A549 (cell line): ENCODE measurements around the gene NSD2. TPM values are rescaled to one million over a fixed set of nuclear protein-coding genes. Genes with fewer than 3 reads are reported as not detected.
"Not testable (repeated sequence)": the region's sequence is repeated elsewhere in the genome, so short reads cannot be mapped to it uniquely, and the experiment has no call there.

Experiments
- ATAC-seq, 2 experiments: fragments of 200-7000 bp in 1 of 2; fragments of >200 bp in 1 of 2; cut with Nextera tagmentation in 1 of 2; cut with Tn5 transposase in 1 of 2; 3 replicates each; pipeline versions ENCODE4 v1.8.0 to v1.9.1; 2018 to 2020; ENCODE audit warnings: mild to moderate bottlenecking in 1 of 2, moderate library complexity in 1 of 2
- CTCF ChIA-PET: fragments of 300-600 bp; sonication (Branson Sonifier 250); formaldehyde crosslinking; extraction: SDS; loops from one replicate; lab custom pipeline; 2021; ENCODE audit warnings: antibody characterized with exemption, inconsistent platforms; lab: Yijun Ruan, JAX
- POLR2A ChIA-PET: fragments of 350-600 bp; formaldehyde crosslinking; extraction: SDS; loops from one replicate; lab custom pipeline; 2021; ENCODE audit warnings: antibody characterized with exemption, inconsistent platforms; lab: Yijun Ruan, JAX
- DNase-seq, 2 experiments: peaks; one replicate each; pipeline versions ENCODE4 v3.0.0 to v3.0.0-alpha.2; 2011 to 2016; ENCODE audit warnings: low read depth in 1 of 2, low spot score in 1 of 2
- FAIRE-seq: peaks from 2 replicates; lab custom pipeline; 2011; peaks lifted over from hg19 to GRCh38; lab: Jason Lieb, UNC
- H3K27ac ChIP-seq, 2 experiments: fragments of >200 bp; sonication (Bioruptor Twin); formaldehyde crosslinking; 3 replicates each; pipeline ENCODE4 v1.5.1; 2016 to 2017
- H3K4me1 ChIP-seq: fragments of >200 bp; sonication (Bioruptor Twin); formaldehyde crosslinking; 3 replicates; pipeline ENCODE4 v1.6.1; 2016
- H3K4me2 ChIP-seq: fragments of >200 bp; sonication (Bioruptor Twin); formaldehyde crosslinking; 3 replicates; pipeline ENCODE4 v1.6.1; 2016
- H3K4me3 ChIP-seq: fragments of >200 bp; sonication (Bioruptor Twin); formaldehyde crosslinking; 3 replicates; pipeline ENCODE4 v1.5.1; 2016
- H3K9me3 ChIP-seq: fragments of >200 bp; sonication (Bioruptor Twin); formaldehyde crosslinking; 3 replicates; pipeline ENCODE4 v1.6.1; 2016
- CBX2 ChIP-seq: fragments of 200-600 bp; sonication (generic); IDR thresholded peaks from 2 replicates; pipeline ENCODE4 v1.6.1; 2016; ENCODE audit warnings: low read depth, mild to moderate bottlenecking, borderline replicate concordance
- CBX8 ChIP-seq: fragments of 200-600 bp; sonication (generic); IDR thresholded peaks from 2 replicates; pipeline ENCODE4 v1.6.1; 2016
- CHD4 ChIP-seq: fragments of 200-600 bp; sonication (generic); IDR thresholded peaks from 2 replicates; pipeline ENCODE4 v1.6.1; 2016; ENCODE audit warnings: antibody characterized with exemption, mild to moderate bottlenecking, borderline replicate concordance
- EHF ChIP-seq: fragments of 250-450 bp; sonication (Bioruptor Pico); IDR thresholded peaks from 2 replicates; pipeline ENCODE4 v1.5.0; 2020; ENCODE audit warnings: mild to moderate bottlenecking
- KDM1A ChIP-seq: fragments of 200-600 bp; sonication (generic); IDR thresholded peaks from 2 replicates; pipeline ENCODE4 v1.6.1; 2016; ENCODE audit warnings: low read depth, mild to moderate bottlenecking
- MYC ChIP-seq: IDR thresholded peaks from 2 replicates; pipeline ENCODE4 v1.6.1; 2012; ENCODE audit warnings: mild to moderate bottlenecking, inconsistent platforms, low read length, improper control_type of control experiment, borderline replicate concordance
- NFE2L2 ChIP-seq: fragments of 150-350 bp; conservative IDR thresholded peaks from 2 replicates; pipeline ENCODE4 v1.6.1; 2014; ENCODE audit warnings: low read length
- POLR2AphosphoS2 ChIP-seq: conservative IDR thresholded peaks from 2 replicates; pipeline ENCODE4 v1.6.1; 2012; ENCODE audit warnings: low read length, improper control_type of control experiment, inconsistent platforms
- RCOR1 ChIP-seq: fragments of 150-350 bp; IDR thresholded peaks from 2 replicates; pipeline ENCODE4 v1.6.1; 2014; ENCODE audit warnings: antibody characterized with exemption, low read length, low read depth
- SREBF2 ChIP-seq: fragments of 450-650 bp; IDR thresholded peaks from 2 replicates; pipeline ENCODE4 v1.6.1; 2014; ENCODE audit warnings: mild to moderate bottlenecking, moderate library complexity
- TP53 ChIP-seq: fragments of 250-450 bp; sonication (Bioruptor Pico); IDR thresholded peaks from 2 replicates; pipeline ENCODE4 v1.5.0; 2021; ENCODE audit warnings: mild to moderate bottlenecking, moderate library complexity
- ZSCAN20 ChIP-seq: fragments of 250-450 bp; sonication (Bioruptor Pico); IDR thresholded peaks from 2 replicates; pipeline ENCODE4 v1.8.0; 2022; ENCODE audit warnings: mild to moderate bottlenecking, moderate library complexity
- WGBS: methylation state at CpG from one replicate; pipeline ENCODE4 v1.1.6; 2017; ENCODE audit errors: missing lambda C conversion rate; 5-methylcytosine and 5-hydroxymethylcytosine counted together
- polyA plus RNA-seq, 4 experiments: library from polyadenylated mRNA; depleted of rRNA in 3 of 4; stranded (reverse); fragments of >200 nt; fragmentation: RNase III in 1 of 4; extraction: RNeasy Plus Mini Kit Qiagen cat#74134 plus additional on column Dnase treatment in 1 of 4; gene quantifications; 2 replicates in 3 of 4; 3 replicates in 1 of 4; pipeline ENCODE4 v1.2.3, GENCODE V29; 2011 to 2017
- TF ChIP-seq, protein P1 (sequence below): fragments of >200 bp; sonication (Bioruptor Twin); formaldehyde crosslinking; IDR thresholded peaks from 3 replicates; pipeline ENCODE4 v1.5.1; 2016
- TF ChIP-seq, protein P2 (sequence below): fragments of 150-350 bp; IDR thresholded peaks from 2 replicates; pipeline ENCODE4 v1.6.1; 2014; ENCODE audit warnings: low read depth, mild to moderate bottlenecking, low read length
- TF ChIP-seq, protein P3 (sequence below): IDR thresholded peaks from 2 replicates; pipeline ENCODE4 v1.6.1; 2012

NSD2 gene
- polyA plus RNA-seq, 2 of the 4 experiments (the other 2 are of a cell fraction), result 43.8 to 49.3 TPM

DNA sequence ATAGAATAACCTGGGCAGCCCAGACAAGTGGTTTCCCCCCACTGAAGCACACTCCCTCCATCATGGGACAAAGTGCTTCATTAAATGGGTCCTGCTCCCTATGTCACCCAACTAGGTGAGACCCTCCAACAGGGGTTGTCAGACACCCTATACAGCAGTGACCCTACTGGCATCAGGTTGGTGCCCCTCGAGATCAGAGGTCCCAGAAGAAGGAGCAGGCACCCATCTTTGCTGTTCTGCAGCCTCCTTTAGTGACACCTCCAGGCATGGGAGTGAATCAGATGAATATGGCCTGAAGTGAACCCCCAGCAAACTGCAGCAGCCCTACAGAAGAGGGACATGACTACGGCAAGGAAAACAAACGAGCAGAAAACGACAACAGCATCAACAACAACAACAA lies 126.5 kb downstream of the NSD2 start:
- Histone ChIP-seq H3K27ac (no peak overlapping the region), H3K4me2 (no peak overlapping the region), H3K4me1 (no peaks in the 10 kb centered on the region), H3K4me3 (no peak overlapping the region), H3K9me3 (peaks cover 8% of the 10 kb centered on the region; the same call in 2 of the 3 replicates)
- ATAC-seq, result no peak
- CTCF ChIA-PET, result no interaction called here
- TF ChIP-seq POLR2AphosphoS2 (no peak), ZSCAN20 (CRISPR knock-in tag) (no peak)
- DNase-seq, result no peak
- no peak for FAIRE-seq
- POLR2A ChIA-PET, result no interaction called here
- WGBS, result 95% methylated on average over 3 of the region's 4 CpGs

DNA sequence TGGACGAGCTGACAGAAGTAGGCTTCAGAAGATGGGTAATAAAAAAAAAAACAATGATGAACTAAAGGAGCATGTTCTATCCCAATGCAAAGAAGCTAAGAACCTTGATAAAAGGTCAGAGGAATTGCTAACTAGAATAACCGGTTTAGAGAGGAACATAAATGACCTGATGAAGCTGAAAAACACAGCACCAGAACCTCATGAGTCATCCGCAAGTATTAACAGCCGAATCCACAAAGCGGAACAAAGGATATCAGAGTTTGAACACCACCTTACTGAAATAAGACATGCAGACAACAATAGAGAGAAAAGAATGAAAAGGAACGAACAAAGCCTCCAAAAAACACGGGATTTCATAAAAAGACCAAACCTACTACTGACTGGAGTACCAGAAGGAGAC lies 127.1 kb downstream of the NSD2 start:
- POLR2A ChIA-PET, result no interaction called here
- CTCF ChIA-PET, result no interaction called here
- H3K9me3 ChIP-seq, result peaks cover 8% of the 10 kb centered on the region; the same call in 2 of the 3 replicates
- ATAC-seq, result no peak
- no peak for DNase-seq
- TF ChIP-seq, protein P1, sequence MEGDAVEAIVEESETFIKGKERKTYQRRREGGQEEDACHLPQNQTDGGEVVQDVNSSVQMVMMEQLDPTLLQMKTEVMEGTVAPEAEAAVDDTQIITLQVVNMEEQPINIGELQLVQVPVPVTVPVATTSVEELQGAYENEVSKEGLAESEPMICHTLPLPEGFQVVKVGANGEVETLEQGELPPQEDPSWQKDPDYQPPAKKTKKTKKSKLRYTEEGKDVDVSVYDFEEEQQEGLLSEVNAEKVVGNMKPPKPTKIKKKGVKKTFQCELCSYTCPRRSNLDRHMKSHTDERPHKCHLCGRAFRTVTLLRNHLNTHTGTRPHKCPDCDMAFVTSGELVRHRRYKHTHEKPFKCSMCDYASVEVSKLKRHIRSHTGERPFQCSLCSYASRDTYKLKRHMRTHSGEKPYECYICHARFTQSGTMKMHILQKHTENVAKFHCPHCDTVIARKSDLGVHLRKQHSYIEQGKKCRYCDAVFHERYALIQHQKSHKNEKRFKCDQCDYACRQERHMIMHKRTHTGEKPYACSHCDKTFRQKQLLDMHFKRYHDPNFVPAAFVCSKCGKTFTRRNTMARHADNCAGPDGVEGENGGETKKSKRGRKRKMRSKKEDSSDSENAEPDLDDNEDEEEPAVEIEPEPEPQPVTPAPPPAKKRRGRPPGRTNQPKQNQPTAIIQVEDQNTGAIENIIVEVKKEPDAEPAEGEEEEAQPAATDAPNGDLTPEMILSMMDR, result no peak
- no peak for TF ChIP-seq CBX2
- TF ChIP-seq POLR2AphosphoS2, result no peak
- TF ChIP-seq NFE2L2, result no peak
- TF ChIP-seq SREBF2, result no peak
- no peak for TF ChIP-seq CHD4
- no peak for TF ChIP-seq KDM1A
- TF ChIP-seq, protein P2, sequence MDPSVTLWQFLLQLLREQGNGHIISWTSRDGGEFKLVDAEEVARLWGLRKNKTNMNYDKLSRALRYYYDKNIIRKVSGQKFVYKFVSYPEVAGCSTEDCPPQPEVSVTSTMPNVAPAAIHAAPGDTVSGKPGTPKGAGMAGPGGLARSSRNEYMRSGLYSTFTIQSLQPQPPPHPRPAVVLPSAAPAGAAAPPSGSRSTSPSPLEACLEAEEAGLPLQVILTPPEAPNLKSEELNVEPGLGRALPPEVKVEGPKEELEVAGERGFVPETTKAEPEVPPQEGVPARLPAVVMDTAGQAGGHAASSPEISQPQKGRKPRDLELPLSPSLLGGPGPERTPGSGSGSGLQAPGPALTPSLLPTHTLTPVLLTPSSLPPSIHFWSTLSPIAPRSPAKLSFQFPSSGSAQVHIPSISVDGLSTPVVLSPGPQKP, result no peak
- no peak for TF ChIP-seq TP53 (CRISPR knock-in tag)
- TF ChIP-seq MYC, result no peak
- TF ChIP-seq CBX8, result no peak
- TF ChIP-seq, protein P3, sequence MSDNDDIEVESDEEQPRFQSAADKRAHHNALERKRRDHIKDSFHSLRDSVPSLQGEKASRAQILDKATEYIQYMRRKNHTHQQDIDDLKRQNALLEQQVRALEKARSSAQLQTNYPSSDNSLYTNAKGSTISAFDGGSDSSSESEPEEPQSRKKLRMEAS, result no peak
- TF ChIP-seq EHF (CRISPR knock-in tag), result no peak
- TF ChIP-seq RCOR1, result no peak
- no peak for TF ChIP-seq ZSCAN20 (CRISPR knock-in tag)
- WGBS, result 95% methylated on average over 7 of the region's 7 CpGs
- FAIRE-seq, result no peak
- no peak overlapping the region for H3K4me3 ChIP-seq
- no peak overlapping the region for H3K4me2 ChIP-seq
- H3K4me1 ChIP-seq, result no peaks in the 10 kb centered on the region
- no peak overlapping the region for H3K27ac ChIP-seq

DNA sequence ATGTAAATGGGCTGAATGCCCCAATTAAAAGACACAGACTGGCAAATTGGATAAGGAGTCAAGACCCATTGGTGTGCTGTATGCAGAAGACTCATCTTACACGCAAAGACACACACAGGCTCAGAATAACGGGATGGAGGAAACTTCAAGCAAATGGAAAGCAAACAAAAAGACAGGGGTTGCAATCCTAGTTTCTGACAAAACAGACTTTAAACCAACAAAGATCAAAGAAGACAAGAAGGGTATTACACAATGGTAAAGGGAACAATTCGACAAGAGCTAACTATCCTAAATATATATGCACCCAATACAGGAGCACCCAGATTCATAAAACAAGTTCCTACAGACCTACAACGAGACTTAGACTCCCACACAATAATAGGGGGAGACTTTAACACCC lies 128.1 kb downstream of the NSD2 start:
- not testable (repeated sequence) for H3K9me3 ChIP-seq, H3K27ac ChIP-seq

DNA sequence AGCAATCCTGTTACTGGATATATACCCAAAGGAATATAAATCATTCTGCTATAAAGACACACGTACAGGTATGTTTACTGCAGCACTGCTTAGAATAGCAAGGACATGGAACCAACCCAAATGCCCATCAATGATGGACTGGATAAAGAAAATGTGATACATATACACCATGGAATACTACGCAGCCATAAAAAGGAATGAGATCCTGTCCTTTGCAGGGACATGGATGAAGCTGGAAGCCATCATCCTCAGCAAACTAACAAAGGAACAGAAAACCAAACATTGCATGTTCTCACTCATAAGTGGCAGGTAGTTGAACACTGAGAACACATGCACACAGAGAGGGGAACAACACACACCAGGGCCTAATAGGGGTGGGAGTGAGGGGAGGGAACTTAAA lies 132.2 kb downstream of the NSD2 start:
- H3K4me1 ChIP-seq, DNase-seq, H3K4me3 ChIP-seq, H3K9me3 ChIP-seq, ATAC-seq, FAIRE-seq, H3K27ac ChIP-seq, H3K4me2 ChIP-seq, POLR2A ChIA-PET: not testable (repeated sequence)
- CTCF ChIA-PET, result interaction anchor here (0.8 kb wide), 1 partner anchor 74 kb away, joined by 3 read pairs; no protein-coding TSS in a partner anchor
- 87% methylated on average over 2 of the region's 2 CpGs for WGBS

More for the DNA sequence above, 128.1 kb downstream of the NSD2 start:
- FAIRE-seq, H3K4me3 ChIP-seq, DNase-seq, H3K4me1 ChIP-seq, H3K4me2 ChIP-seq, POLR2A ChIA-PET, CTCF ChIA-PET, ATAC-seq: not testable (repeated sequence)
- WGBS, result 80% methylated on average over 4 of the region's 4 CpGs
